Prostate gland (tissue), 2 donors: ENCODE data around the gene PLXDC1. TPM values are rescaled to one million over a fixed set of nuclear protein-coding genes. Genes with fewer than 3 reads are reported as not detected.
A peak's percentile ranks its signal among the peaks of the same experiment; 100 is the strongest.

ENCODE experiments used
- DNase-seq: peaks from one replicate; pipeline ENCODE4 v3.0.0-alpha.2; 2019; ENCODE audit warnings: low spot score
- H3K27ac ChIP-seq, 2 donors: fragments of 200-600 bp; sonication (generic); 2 replicates each; pipeline ENCODE4 v1.5.1; 2017 to 2019
- H3K27me3 ChIP-seq: fragments of 200-600 bp; sonication (generic); replicated peaks from 2 replicates; pipeline ENCODE4 v1.5.1; 2019; ENCODE audit not compliant: insufficient read depth
- H3K36me3 ChIP-seq, 2 donors: fragments of 200-600 bp; sonication (generic); 1 replicate in 1 of 2; 2 replicates in 1 of 2; pipeline versions ENCODE4 v1.5.1 to v1.8.1; 2017 to 2019
- H3K4me1 ChIP-seq: fragments of 200-600 bp; sonication (generic); replicated peaks from 2 replicates; pipeline ENCODE4 v1.5.1; 2019
- H3K4me3 ChIP-seq, 2 donors: fragments of 200-600 bp; sonication (generic); 2 replicates each; pipeline ENCODE4 v1.5.1; 2017 to 2019
- H3K9me3 ChIP-seq: fragments of 200-600 bp; sonication (generic); 2 replicates; pipeline ENCODE4 v1.5.1; 2017
- CTCF ChIP-seq, 4 experiments: fragments of 200-600 bp in 2 of 4; fragments of 450-650 bp in 2 of 4; sonication (generic) in 2 of 4; IDR thresholded peaks; 1 replicate in 3 of 4; 2 replicates in 1 of 4; pipeline ENCODE4 v1.5.1; 2016 to 2019; ENCODE audit warnings: antibody characterized with exemption in 4 of 4, mild to moderate bottlenecking in 2 of 4, moderate library complexity in 2 of 4
- POLR2A ChIP-seq: fragments of 450-650 bp; IDR thresholded peaks from one replicate; pipeline ENCODE4 v1.6.1; 2016; ENCODE audit warnings: antibody characterized with exemption, mild to moderate bottlenecking
- POLR2AphosphoS5 ChIP-seq: sonication (generic); formaldehyde crosslinking; IDR thresholded peaks from one replicate; pipeline ENCODE4 v1.6.1; 2017; ENCODE audit warnings: antibody characterized with exemption
- WGBS: methylation state at CpG from one replicate; pipeline ENCODE4 v1.1.5; 2018; 5-methylcytosine and 5-hydroxymethylcytosine counted together
- intact Hi-C: fragments of 100-400 bp; cut with DNase I; formaldehyde crosslinking; loops from one replicate; pipeline ENCODE4 v1.14.2; 2022
- total RNA-seq, 2 donors: library from RNA; depleted of rRNA; stranded (reverse); fragments of >200 nt; gene quantifications; one replicate each; pipeline ENCODE4 v1.1.0, GENCODE V29; 2016

The PLXDC1 gene
- total RNA-seq, 2 donors from 2014 or later = 3.9 to 5.4 TPM

GRCh38 chr17:39147221-39148185 lies 3.9 kb downstream of the PLXDC1 start:
- Histone ChIP-seq H3K9me3 (no peaks in the 10 kb centered on the region), H3K36me3 (no peaks in the 10 kb centered on the region), H3K27me3 (no peaks in the 10 kb centered on the region), H3K4me1 (no peaks in the 10 kb centered on the region), H3K27ac (no peak overlapping the region), H3K4me3 (no peak overlapping the region)
- TF ChIP-seq POLR2AphosphoS5 (no peak), CTCF (IDR thresholded peaks at IDR 0.05) (no peak), POLR2A (no peak)
- 73% methylated on average over 13 of the region's 13 CpGs for WGBS
- intact Hi-C loops = no loop called here
- DNase-seq = no peak

- TF ChIP-seq POLR2AphosphoS5 = no peak
- TF ChIP-seq POLR2A = no peak
- TF ChIP-seq CTCF (IDR thresholded peaks at IDR 0.05) = no peak
- no peaks in the 10 kb centered on the region for H3K36me3 ChIP-seq
These were observed 5.2 kb downstream of the PLXDC1 start for GRCh38 chr17:39146273-39146672.

GRCh38 chr17:39145143-39145542 lies 6.3 kb downstream of the PLXDC1 start:
- H3K4me3 ChIP-seq = no peak overlapping the region
- no peak for TF ChIP-seq CTCF (IDR thresholded peaks at IDR 0.05)
- no peak for TF ChIP-seq POLR2A
- no peak for TF ChIP-seq POLR2AphosphoS5
- H3K27ac ChIP-seq = peak overlapping the region in 1 of 2 donors; percentile 21
- DNase-seq = no peak
- H3K27me3 ChIP-seq = no peaks in the 10 kb centered on the region
- no peaks in the 10 kb centered on the region for H3K4me1 ChIP-seq
- WGBS = 83% methylated on average over 3 of the region's 3 CpGs
- H3K9me3 ChIP-seq = no peaks in the 10 kb centered on the region
- intact Hi-C loops = no loop called here
- no peaks in the 10 kb centered on the region for H3K36me3 ChIP-seq

More at GRCh38 chr17:39146273-39146672, 5.2 kb downstream of the PLXDC1 start:
- Histone ChIP-seq H3K4me3 (no peak overlapping the region), H3K4me1 (no peaks in the 10 kb centered on the region), H3K27ac (no peak overlapping the region), H3K9me3 (no peaks in the 10 kb centered on the region), H3K27me3 (no peaks in the 10 kb centered on the region)
- 98% methylated on average over 3 of the region's 3 CpGs for WGBS
- intact Hi-C loops = no loop called here
- no peak for DNase-seq

GRCh38 chr17:39144416-39144840 lies 7.0 kb downstream of the PLXDC1 start:
- Histone ChIP-seq H3K27me3 (no peaks in the 10 kb centered on the region), H3K4me3 (no peak overlapping the region), H3K27ac (no peak overlapping the region), H3K9me3 (no peaks in the 10 kb centered on the region), H3K4me1 (no peaks in the 10 kb centered on the region), H3K36me3 (no peaks in the 10 kb centered on the region)
- WGBS = 13% methylated on average over 9 of the region's 9 CpGs
- TF ChIP-seq CTCF (IDR thresholded peaks at IDR 0.05) = no peak
- TF ChIP-seq POLR2AphosphoS5 = peak; percentile 80
- DNase-seq = peak; percentile 83
- intact Hi-C loops = no loop called here
